Transverse colon (tissue), 3 donors: ENCODE data around the gene APOD.

Source experiments
- EP300 ChIP-seq: sonication (generic); formaldehyde crosslinking; IDR thresholded peaks from one replicate; pipeline ENCODE4 v1.6.1; 2017; ENCODE audit warnings: antibody characterized with exemption, low read depth
- TF ChIP-seq, protein P1 (sequence below), 5 experiments: fragments of 200-600 bp in 3 of 5; fragments of 450-650 bp in 2 of 5; sonication (generic) in 3 of 5; IDR thresholded peaks; 1 replicate in 2 of 5; 2 replicates in 3 of 5; pipeline ENCODE4 v1.5.1; 2016 to 2017; ENCODE audit warnings: antibody characterized with exemption in 5 of 5, inconsistent platforms in 3 of 5, mild to moderate bottlenecking in 2 of 5, moderate library complexity in 1 of 5

DNA sequence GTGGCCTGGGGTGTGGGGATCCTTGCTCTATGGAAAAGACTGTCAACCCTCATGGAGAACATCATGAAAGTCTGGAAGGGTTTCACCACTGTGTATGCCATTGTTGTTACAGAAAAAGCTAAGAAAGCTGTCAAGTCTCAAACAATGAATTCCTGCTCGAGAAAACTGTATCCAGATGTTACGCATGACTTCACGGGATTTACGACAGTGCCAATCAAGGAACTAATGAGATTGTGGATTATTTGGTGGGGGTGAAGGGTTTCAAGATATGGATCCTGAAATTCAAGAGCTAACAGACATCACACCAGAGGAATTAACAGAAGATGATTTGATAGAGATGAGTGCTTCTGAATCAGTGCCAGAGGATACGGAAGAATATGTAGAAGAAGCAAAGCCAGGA is 48.4 kb downstream of the APOD start:
- TF ChIP-seq, protein P1, sequence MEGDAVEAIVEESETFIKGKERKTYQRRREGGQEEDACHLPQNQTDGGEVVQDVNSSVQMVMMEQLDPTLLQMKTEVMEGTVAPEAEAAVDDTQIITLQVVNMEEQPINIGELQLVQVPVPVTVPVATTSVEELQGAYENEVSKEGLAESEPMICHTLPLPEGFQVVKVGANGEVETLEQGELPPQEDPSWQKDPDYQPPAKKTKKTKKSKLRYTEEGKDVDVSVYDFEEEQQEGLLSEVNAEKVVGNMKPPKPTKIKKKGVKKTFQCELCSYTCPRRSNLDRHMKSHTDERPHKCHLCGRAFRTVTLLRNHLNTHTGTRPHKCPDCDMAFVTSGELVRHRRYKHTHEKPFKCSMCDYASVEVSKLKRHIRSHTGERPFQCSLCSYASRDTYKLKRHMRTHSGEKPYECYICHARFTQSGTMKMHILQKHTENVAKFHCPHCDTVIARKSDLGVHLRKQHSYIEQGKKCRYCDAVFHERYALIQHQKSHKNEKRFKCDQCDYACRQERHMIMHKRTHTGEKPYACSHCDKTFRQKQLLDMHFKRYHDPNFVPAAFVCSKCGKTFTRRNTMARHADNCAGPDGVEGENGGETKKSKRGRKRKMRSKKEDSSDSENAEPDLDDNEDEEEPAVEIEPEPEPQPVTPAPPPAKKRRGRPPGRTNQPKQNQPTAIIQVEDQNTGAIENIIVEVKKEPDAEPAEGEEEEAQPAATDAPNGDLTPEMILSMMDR (IDR thresholded peaks at IDR 0.05), result no peak
- TF ChIP-seq EP300, result no peak
